B cell (primary cell): ENCODE data around the gene TMEM41B. TPM values are rescaled to one million over a fixed set of nuclear protein-coding genes. Genes with fewer than 3 reads are reported as not detected.

Source experiments
- ATAC-seq: fragments of 200-7000 bp; cut with Tn5 transposase; one replicate; pipeline ENCODE4 v1.10.0; 2021; ENCODE audit warnings: low read depth, mild to moderate bottlenecking, moderate number of reproducible peaks, moderate library complexity
- CTCF ChIA-PET: fragments of 350-600 bp; sonication (Branson Sonifier 250); formaldehyde crosslinking; loops from one replicate; lab custom pipeline; 2021; ENCODE audit warnings: antibody characterized with exemption, inconsistent platforms; lab: Charles Lee
- POLR2A ChIA-PET: fragments of 350-600 bp; sonication (Branson Sonifier 250); formaldehyde crosslinking; loops from one replicate; lab custom pipeline; 2021; ENCODE audit warnings: antibody characterized with exemption; lab: Charles Lee
- DNase-seq: peaks from one replicate; pipeline ENCODE4 v3.0.0; 2013
- H2AFZ ChIP-seq: 2 replicates; pipeline ENCODE4 v1.6.1; 2012; ENCODE audit warnings: mild to moderate bottlenecking, low read depth, low read length; ENCODE audit not compliant: insufficient read depth, poor library complexity, severe bottlenecking
- H3K27ac ChIP-seq, 2 donors: 1 replicate in 1 of 2; 2 replicates in 1 of 2; pipeline ENCODE4 v1.5.1; 2012 to 2013; ENCODE audit warnings: low read length in 2 of 2, mild to moderate bottlenecking in 2 of 2, moderate library complexity in 1 of 2
- H3K27me3 ChIP-seq, 4 experiments: fragments of 200-600 bp in 1 of 4; sonication (generic) in 1 of 4; replicated peaks in 1 of 4; 1 replicate in 2 of 4; 2 replicates in 2 of 4; pipeline versions ENCODE4 v1.6.1 to v1.7.0; 2013 to 2016; ENCODE audit warnings: low read length in 3 of 4, mild to moderate bottlenecking in 2 of 4, mixed read lengths in 1 of 4, moderate library complexity in 1 of 4; ENCODE audit not compliant: insufficient read depth in 4 of 4, control insufficient read depth in 3 of 4; ENCODE audit errors: control extremely low read depth in 1 of 4
- H3K36me3 ChIP-seq, 2 experiments: replicated peaks in 1 of 2; 1 replicate in 1 of 2; 2 replicates in 1 of 2; pipeline versions ENCODE4 v1.6.1 to v1.7.1; 2013; ENCODE audit warnings: low read length in 1 of 2; ENCODE audit not compliant: insufficient read depth in 2 of 2, control insufficient read depth in 1 of 2; ENCODE audit errors: control extremely low read depth in 1 of 2, extremely low read depth in 1 of 2
- H3K4me1 ChIP-seq, 2 donors: fragments of 200-600 bp in 1 of 2; sonication (generic) in 1 of 2; 1 replicate in 1 of 2; 2 replicates in 1 of 2; pipeline versions ENCODE4 v1.5.1 to v1.6.1; 2013 to 2017; ENCODE audit warnings: low read length in 2 of 2; ENCODE audit not compliant: control insufficient read depth in 2 of 2, insufficient read depth in 2 of 2
- H3K4me2 ChIP-seq: replicated peaks from 2 replicates; pipeline ENCODE3; 2012; ENCODE audit warnings: mild to moderate bottlenecking, low read depth, low read length; ENCODE audit not compliant: poor library complexity, severe bottlenecking
- H3K4me3 ChIP-seq, 5 experiments: fragments of 200-600 bp in 1 of 5; sonication (generic) in 1 of 5; 1 replicate in 3 of 5; 2 replicates in 2 of 5; pipeline versions ENCODE4 v1.5.1 to v1.7.0; 2011 to 2016; ENCODE audit warnings: low read length in 4 of 5, mild to moderate bottlenecking in 4 of 5, low read depth in 2 of 5, control low read depth in 1 of 5, moderate library complexity in 1 of 5; ENCODE audit not compliant: insufficient read depth in 1 of 5; ENCODE audit errors: control extremely low read depth in 1 of 5, extremely low read depth in 1 of 5
- H3K79me2 ChIP-seq: fragments of 200-600 bp; sonication (generic); one replicate; pipeline ENCODE4 v1.6.0; 2016; ENCODE audit warnings: low read length; ENCODE audit not compliant: control insufficient read depth, insufficient read depth
- H3K9ac ChIP-seq: fragments of 200-600 bp; sonication (generic); 2 replicates; pipeline ENCODE4 v1.6.1; 2017; ENCODE audit warnings: mild to moderate bottlenecking, low read length, moderate library complexity
- H3K9me3 ChIP-seq, 3 donors: one replicate each; pipeline versions ENCODE4 v1.6.1 to v1.7.1; 2013; ENCODE audit warnings: low read length in 2 of 3; ENCODE audit not compliant: control insufficient read depth in 2 of 3, insufficient read depth in 1 of 3; ENCODE audit errors: control extremely low read depth in 1 of 3
- H4K20me1 ChIP-seq: 2 replicates; pipeline ENCODE4 v1.6.0; 2012; ENCODE audit warnings: mild to moderate bottlenecking, low read length; ENCODE audit not compliant: insufficient read depth, control insufficient read depth, poor library complexity, severe bottlenecking
- H3K27ac Mint-ChIP-seq: one replicate; pipeline ENCODE4 v1.8.0; 2021; ENCODE audit warnings: mixed read lengths
- H3K27me3 Mint-ChIP-seq: one replicate; pipeline ENCODE4 v1.8.0; 2021; ENCODE audit warnings: mixed read lengths
- H3K4me1 Mint-ChIP-seq: one replicate; pipeline ENCODE4 v1.8.0; 2021; ENCODE audit warnings: mixed read lengths
- H3K4me3 Mint-ChIP-seq: one replicate; pipeline ENCODE4 v1.8.0; 2021; ENCODE audit warnings: mixed read lengths
- H3K9me3 Mint-ChIP-seq: one replicate; pipeline ENCODE4 v1.8.0; 2022; ENCODE audit warnings: mixed read lengths; ENCODE audit not compliant: insufficient read depth
- EZH2 ChIP-seq: IDR thresholded peaks from 2 replicates; pipeline ENCODE4 v1.6.1; 2012; ENCODE audit warnings: borderline replicate concordance, low read depth, mild to moderate bottlenecking, moderate library complexity, low read length; ENCODE audit not compliant: insufficient read depth, poor library complexity, severe bottlenecking
- WGBS: methylation state at CpG from one replicate; pipeline ENCODE4 v1.1.5; 2013; ENCODE audit warnings: missing lambda C conversion rate; ENCODE audit not compliant: insufficient coverage; 5-methylcytosine and 5-hydroxymethylcytosine counted together
- intact Hi-C: fragments of 100-400 bp; cut with micrococcal nuclease; formaldehyde crosslinking; loops from one replicate; pipeline ENCODE4 v1.10.0; 2022
- polyA plus RNA-seq: library from polyadenylated mRNA; depleted of rRNA; stranded (reverse); fragments of >200 nt; gene quantifications from 2 replicates; pipeline ENCODE4 v1.2.3, GENCODE V29; 2012
- small RNA-seq: library from RNA; depleted of rRNA; stranded (forward); fragments of <200 nt; gene quantifications from one replicate; pipeline ENCODE3, GENCODE V24; 2012; ENCODE audit warnings: low replicate concordance, low read depth; ENCODE audit not compliant: insufficient read length
- total RNA-seq, 2 donors: library from RNA; stranded (reverse); fragments of 120-200 nt in 1 of 2; gene quantifications; 1 replicate in 1 of 2; 2 replicates in 1 of 2; pipeline versions ENCODE4 v1.2.3 to v1.2.4, GENCODE V29; 2013 to 2022
- TF ChIP-seq, protein P1 (sequence below): fragments of 200-600 bp; IDR thresholded peaks from one replicate; pipeline ENCODE4 v1.8.0; 2022; ENCODE audit warnings: antibody characterized with exemption, mild to moderate bottlenecking

Gene TMEM41B
- total and polyA plus RNA-seq, 2 donors (not counting 1 experiment from before 2014, with no cell fraction given), result 16.1 to 43.9 TPM

DNA sequence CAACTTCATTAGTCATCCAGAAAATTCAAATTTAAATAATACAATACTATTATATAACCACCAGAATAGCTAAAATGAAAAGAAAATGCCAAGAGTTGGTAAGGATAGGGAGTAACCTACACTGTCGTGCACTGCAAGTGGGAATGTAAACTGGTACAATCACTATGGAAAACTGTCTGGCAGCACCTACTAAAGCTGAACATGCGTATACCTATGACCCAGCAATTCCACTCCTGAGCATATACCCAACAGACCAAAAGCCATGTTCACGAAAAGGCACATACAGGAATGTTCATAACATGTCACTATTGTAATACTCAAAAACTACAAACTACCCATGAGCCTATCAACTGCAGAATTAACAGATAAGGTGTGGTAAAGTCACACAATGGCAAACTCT is 81.9 kb downstream of the TMEM41B start:
- no CpG with 5 or more reads among the region's 3 CpGs for WGBS
- Histone ChIP-seq H2AFZ (no peak overlapping the region), H3K27me3 (no peaks in the 10 kb centered on the region), H3K9me3 (peaks cover 0 to 6% (median 0%) of the 10 kb centered on the region in 3 donors), H3K4me2 (peak overlapping the region; percentile 72), H3K79me2 (peaks cover 66% of the 10 kb centered on the region), H3K9ac (no peak overlapping the region), H4K20me1 (no peaks in the 10 kb centered on the region), H3K4me3 (no peak overlapping the region), H3K36me3 (no peaks in the 10 kb centered on the region), H3K4me1 (peaks cover 7 to 15% of the 10 kb centered on the region in 2 donors), H3K27ac (no peak overlapping the region)
- Mint-ChIP-seq H3K9me3 (no peaks in the 10 kb centered on the region), H3K4me3 (no peak overlapping the region), H3K4me1 (peaks cover 23% of the 10 kb centered on the region), H3K27ac (no peak overlapping the region), H3K27me3 (no peaks in the 10 kb centered on the region)
- ATAC-seq (no peak), DNase-seq (no peak)
- ChIA-PET CTCF (no interaction called here), POLR2A (no interaction called here)
- TF ChIP-seq EZH2, result no peak
- TF ChIP-seq, protein P1, sequence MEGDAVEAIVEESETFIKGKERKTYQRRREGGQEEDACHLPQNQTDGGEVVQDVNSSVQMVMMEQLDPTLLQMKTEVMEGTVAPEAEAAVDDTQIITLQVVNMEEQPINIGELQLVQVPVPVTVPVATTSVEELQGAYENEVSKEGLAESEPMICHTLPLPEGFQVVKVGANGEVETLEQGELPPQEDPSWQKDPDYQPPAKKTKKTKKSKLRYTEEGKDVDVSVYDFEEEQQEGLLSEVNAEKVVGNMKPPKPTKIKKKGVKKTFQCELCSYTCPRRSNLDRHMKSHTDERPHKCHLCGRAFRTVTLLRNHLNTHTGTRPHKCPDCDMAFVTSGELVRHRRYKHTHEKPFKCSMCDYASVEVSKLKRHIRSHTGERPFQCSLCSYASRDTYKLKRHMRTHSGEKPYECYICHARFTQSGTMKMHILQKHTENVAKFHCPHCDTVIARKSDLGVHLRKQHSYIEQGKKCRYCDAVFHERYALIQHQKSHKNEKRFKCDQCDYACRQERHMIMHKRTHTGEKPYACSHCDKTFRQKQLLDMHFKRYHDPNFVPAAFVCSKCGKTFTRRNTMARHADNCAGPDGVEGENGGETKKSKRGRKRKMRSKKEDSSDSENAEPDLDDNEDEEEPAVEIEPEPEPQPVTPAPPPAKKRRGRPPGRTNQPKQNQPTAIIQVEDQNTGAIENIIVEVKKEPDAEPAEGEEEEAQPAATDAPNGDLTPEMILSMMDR, result no peak
- intact Hi-C loops, result no loop called here

GRCh38 chr11:9231848-9232177 is 82.6 kb downstream of the TMEM41B start:
- peak; percentile 64 for DNase-seq
- H3K27ac ChIP-seq, result peak overlapping the region in 1 of 2 donors; percentile 53
- H3K27me3 ChIP-seq, result no peaks in the 10 kb centered on the region
- POLR2A ChIA-PET, result interaction anchor here (0.5 to 0.8 kb wide), 3 partner anchors 10 to 112 kb away, joined by 3 to 5 read pairs (median 5); no protein-coding TSS in a partner anchor
- no peaks in the 10 kb centered on the region for H3K36me3 ChIP-seq
- WGBS, result no CpG with 5 or more reads among the region's 1 CpG
- H2AFZ ChIP-seq, result peak overlapping the region; percentile 69
- Mint-ChIP-seq H3K4me3 (peak overlapping the region; percentile 64), H3K27me3 (no peaks in the 10 kb centered on the region), H3K4me1 (peaks cover 24% of the 10 kb centered on the region), H3K27ac (peak overlapping the region; percentile 51), H3K9me3 (no peaks in the 10 kb centered on the region)
- H3K9me3 ChIP-seq, result peaks cover 0 to 6% (median 0%) of the 10 kb centered on the region in 3 donors
- intact Hi-C loops, result no loop called here
- peak overlapping the region; percentile 52 for H3K9ac ChIP-seq
- H3K4me1 ChIP-seq, result peaks cover 7 to 15% of the 10 kb centered on the region in 2 donors
- peak overlapping the region; percentile 72 for H3K4me2 ChIP-seq
- H3K4me3 ChIP-seq, result peak overlapping the region in 4 of 5 experiments; percentile 16 to 59 (median 38)
- CTCF ChIA-PET, result no interaction called here
- no peaks in the 10 kb centered on the region for H4K20me1 ChIP-seq
- H3K79me2 ChIP-seq, result peaks cover 67% of the 10 kb centered on the region
- peak; percentile 77 for ATAC-seq
- no peak for TF ChIP-seq EZH2
- TF ChIP-seq, protein P1, result no peak

Small RNAs within 50 kb of the gene (small RNA-seq; reads per million reads assigned to genes)
- not detected for gene RF00017

Other genes with a start within 250 kb of the TMEM41B start
- gene SCUBE2, start 223.0 kb downstream of the TMEM41B start, total RNA-seq, result not detected in 2 replicates
- not detected in 2 replicates for gene SCUBE2, start 223.0 kb downstream of the TMEM41B start, polyA plus RNA-seq
- 41.3 and 41.6 TPM in 2 replicates for gene DENND5A, start 49.2 kb downstream of the TMEM41B start, total RNA-seq
- 66.5 and 75.2 TPM in 2 replicates for gene DENND5A, start 49.2 kb downstream of the TMEM41B start, polyA plus RNA-seq
- 53.2 and 77.9 TPM in 2 replicates for gene IPO7, start 70.1 kb upstream of the TMEM41B start, total RNA-seq
- 9.8 and 16.5 TPM in 2 replicates for gene IPO7, start 70.1 kb upstream of the TMEM41B start, polyA plus RNA-seq
- gene ZNF143, start 146.4 kb upstream of the TMEM41B start, total RNA-seq, result 54.9 and 56.5 TPM in 2 replicates
- 30.5 and 35.7 TPM in 2 replicates for gene ZNF143, start 146.4 kb upstream of the TMEM41B start, polyA plus RNA-seq